ENCODE results near the gene ATG13.

Gene ATG13

DNA sequence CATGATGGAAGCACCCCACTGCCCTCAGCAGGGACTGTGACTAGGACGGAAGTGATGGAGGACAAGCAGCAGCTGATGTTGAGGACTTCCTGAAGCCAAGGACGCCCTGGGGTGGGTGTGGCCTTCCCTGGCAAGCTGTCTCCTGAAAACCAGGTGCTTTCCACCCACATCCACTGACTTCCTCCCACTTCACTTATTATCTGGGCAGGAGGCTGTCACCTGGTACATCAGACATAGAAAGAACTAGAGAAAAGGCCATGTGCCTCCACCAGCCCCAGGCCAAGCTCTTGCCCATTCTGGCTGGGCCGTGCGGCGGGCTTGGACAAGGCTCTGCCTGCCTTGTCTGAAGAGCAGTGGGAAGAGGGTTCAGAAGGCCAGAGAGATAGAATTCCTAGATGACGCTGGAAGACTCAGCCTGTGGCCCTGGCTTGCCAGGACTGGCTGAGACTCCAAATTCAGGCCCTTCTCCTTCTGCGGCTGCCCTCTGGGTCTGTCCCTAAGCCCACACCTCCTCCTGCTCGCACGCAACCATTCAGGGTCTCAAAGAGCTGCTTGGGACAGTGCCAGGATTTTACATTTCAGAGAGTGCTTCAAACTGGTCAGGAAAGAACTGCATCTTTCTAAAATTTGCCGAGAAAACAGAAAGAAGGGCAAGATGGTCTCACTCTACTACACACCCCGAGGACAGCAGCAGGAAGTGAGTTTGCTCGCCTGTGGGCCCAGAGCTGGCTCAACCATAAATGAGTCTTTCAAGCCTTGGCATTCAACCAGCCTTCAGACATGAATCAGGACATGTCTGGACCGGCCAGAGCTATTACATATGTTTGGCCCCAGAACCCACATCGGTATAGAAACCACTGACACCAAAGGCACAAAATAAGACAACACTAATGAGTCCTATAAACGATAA is 69.8 kb downstream of the ATG13 start:
- Histone ChIP-seq H3K27ac (ENCODE audit: low read depth, low read length) (no peak overlapping the region), H3K9me3 (ENCODE audit: control insufficient read depth, insufficient read depth, low read length) (no peaks in the 10 kb centered on the region), H3K9ac (ENCODE audit: low read depth, low read length) (no peak overlapping the region), H3K36me3 (ENCODE audit: control insufficient read depth, insufficient read depth, low read length) (peaks cover 9% of the 10 kb centered on the region; the same call in 1 of the 2 replicates), H3K4me3 (ENCODE audit: low read depth, low read length) (no peak overlapping the region), H3K4me1 (ENCODE audit: control insufficient read depth, insufficient read depth, low read length) (no peaks in the 10 kb centered on the region), H3K27me3 (ENCODE audit: control insufficient read depth, insufficient read depth, low read length) (no peaks in the 10 kb centered on the region)

DNA sequence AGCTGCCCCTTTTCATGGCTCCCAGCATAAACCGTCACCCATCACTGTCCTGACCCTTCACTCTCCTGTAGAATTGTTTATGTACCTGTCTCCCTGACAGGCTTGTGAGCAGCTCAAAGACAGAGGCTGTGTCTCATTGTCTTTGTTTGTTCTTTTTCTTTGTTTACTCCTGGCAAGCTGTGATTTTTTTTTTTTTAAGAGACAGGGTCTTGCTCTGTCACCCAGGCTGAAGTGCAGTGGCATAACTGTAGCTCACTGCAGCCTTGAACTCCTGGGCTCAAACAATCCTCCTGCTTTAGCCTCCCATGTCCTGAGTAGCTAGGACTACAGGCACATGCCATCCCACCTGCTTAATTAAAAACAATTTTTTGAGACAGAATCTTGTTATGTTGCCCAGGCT is 73.3 kb downstream of the ATG13 start:
- H3K9ac ChIP-seq (ENCODE audit: low read depth, low read length): no peak overlapping the region
- no peaks in the 10 kb centered on the region for H3K27me3 ChIP-seq (ENCODE audit: control insufficient read depth, insufficient read depth, low read length)
- no peaks in the 10 kb centered on the region for H3K4me1 ChIP-seq (ENCODE audit: control insufficient read depth, insufficient read depth, low read length)
- no peak overlapping the region for H3K27ac ChIP-seq (ENCODE audit: low read depth, low read length)
- peaks cover 28% of the 10 kb centered on the region for H3K36me3 ChIP-seq (ENCODE audit: control insufficient read depth, insufficient read depth, low read length)
- H3K4me3 ChIP-seq (ENCODE audit: low read depth, low read length): no peak overlapping the region
- no peaks in the 10 kb centered on the region for H3K9me3 ChIP-seq (ENCODE audit: control insufficient read depth, insufficient read depth, low read length)

DNA sequence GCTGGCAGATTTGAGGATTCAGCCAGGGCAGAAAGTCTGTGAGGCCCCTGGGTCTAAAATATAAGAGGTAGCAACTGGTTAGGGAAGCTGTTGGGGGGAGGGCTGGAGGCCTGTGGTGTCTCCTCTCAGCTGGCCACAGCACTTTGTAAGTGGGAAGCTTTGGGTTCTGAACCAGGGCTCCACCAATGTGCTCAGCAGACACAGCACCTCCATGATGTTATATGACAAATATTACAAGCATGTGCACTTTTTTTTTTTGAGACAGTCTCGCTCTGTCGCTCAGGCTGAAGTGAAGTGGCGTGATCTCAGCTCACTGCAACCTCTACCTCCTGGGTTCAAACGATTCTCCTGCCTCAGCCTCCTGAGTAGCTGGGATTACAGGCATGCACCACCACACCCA is 75.1 kb downstream of the ATG13 start:
- H3K9me3 ChIP-seq (ENCODE audit: control insufficient read depth, insufficient read depth, low read length): no peaks in the 10 kb centered on the region
- no peak overlapping the region for H3K4me3 ChIP-seq (ENCODE audit: low read depth, low read length)
- no peaks in the 10 kb centered on the region for H3K27me3 ChIP-seq (ENCODE audit: control insufficient read depth, insufficient read depth, low read length)
- no peak overlapping the region for H3K9ac ChIP-seq (ENCODE audit: low read depth, low read length)
- no peak overlapping the region for H3K27ac ChIP-seq (ENCODE audit: low read depth, low read length)
- peaks cover 30% of the 10 kb centered on the region for H3K36me3 ChIP-seq (ENCODE audit: control insufficient read depth, insufficient read depth, low read length)
- H3K4me1 ChIP-seq (ENCODE audit: control insufficient read depth, insufficient read depth, low read length): no peaks in the 10 kb centered on the region

DNA sequence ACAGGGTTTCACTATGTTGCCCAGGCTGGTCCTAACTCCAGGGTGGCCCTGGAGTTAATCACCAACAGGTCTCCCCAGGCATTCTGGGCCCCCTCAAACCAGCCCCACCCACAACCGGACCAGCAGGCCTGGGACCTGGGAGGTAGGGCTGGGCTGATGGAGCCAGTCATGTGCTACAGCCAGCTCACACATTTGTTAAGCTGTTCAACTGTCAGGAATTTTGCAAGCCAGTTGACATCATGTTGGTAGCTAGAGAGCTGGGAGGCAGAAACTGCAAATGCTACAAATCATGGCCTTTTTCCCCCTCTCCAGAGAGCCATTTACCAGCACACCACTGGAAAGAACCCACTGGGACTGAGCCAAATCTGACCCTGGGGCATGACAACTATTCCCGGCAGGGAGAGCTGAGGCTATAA is 76.3 kb downstream of the ATG13 start:
- H3K36me3 ChIP-seq (ENCODE audit: control insufficient read depth, insufficient read depth, low read length): peaks cover 22% of the 10 kb centered on the region
- no peak overlapping the region for H3K27ac ChIP-seq (ENCODE audit: low read depth, low read length)
- no peak overlapping the region for H3K9ac ChIP-seq (ENCODE audit: low read depth, low read length)
- no peaks in the 10 kb centered on the region for H3K27me3 ChIP-seq (ENCODE audit: control insufficient read depth, insufficient read depth, low read length)
- no peak overlapping the region for H3K4me3 ChIP-seq (ENCODE audit: low read depth, low read length)
- no peaks in the 10 kb centered on the region for H3K4me1 ChIP-seq (ENCODE audit: control insufficient read depth, insufficient read depth, low read length)
- H3K9me3 ChIP-seq (ENCODE audit: control insufficient read depth, insufficient read depth, low read length): no peaks in the 10 kb centered on the region

DNA sequence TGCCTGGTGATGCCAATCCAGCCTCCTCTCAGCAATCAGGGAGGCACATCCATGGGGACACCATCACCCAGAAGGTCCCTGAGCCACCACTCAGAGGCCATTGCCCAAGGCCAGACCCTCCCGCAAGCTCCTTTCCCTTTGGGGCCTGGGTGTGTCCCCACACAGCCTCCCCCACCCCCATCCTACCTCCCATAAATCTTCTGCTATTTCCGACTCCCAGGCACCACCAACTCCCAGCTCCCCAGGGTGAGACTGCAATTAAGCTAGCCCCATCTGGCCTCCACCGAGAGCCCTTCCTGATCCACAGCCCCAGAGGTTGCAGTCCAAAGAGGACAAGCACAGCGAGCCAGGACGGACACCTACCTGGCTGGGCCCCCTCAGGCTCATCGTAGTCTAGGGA is 76.7 kb downstream of the ATG13 start:
- Histone ChIP-seq H3K4me3 (ENCODE audit: low read depth, low read length) (no peak overlapping the region), H3K27me3 (ENCODE audit: control insufficient read depth, insufficient read depth, low read length) (no peaks in the 10 kb centered on the region), H3K9ac (ENCODE audit: low read depth, low read length) (no peak overlapping the region), H3K4me1 (ENCODE audit: control insufficient read depth, insufficient read depth, low read length) (no peaks in the 10 kb centered on the region), H3K36me3 (ENCODE audit: control insufficient read depth, insufficient read depth, low read length) (peaks cover 22% of the 10 kb centered on the region), H3K27ac (ENCODE audit: low read depth, low read length) (no peak overlapping the region), H3K9me3 (ENCODE audit: control insufficient read depth, insufficient read depth, low read length) (no peaks in the 10 kb centered on the region)

DNA sequence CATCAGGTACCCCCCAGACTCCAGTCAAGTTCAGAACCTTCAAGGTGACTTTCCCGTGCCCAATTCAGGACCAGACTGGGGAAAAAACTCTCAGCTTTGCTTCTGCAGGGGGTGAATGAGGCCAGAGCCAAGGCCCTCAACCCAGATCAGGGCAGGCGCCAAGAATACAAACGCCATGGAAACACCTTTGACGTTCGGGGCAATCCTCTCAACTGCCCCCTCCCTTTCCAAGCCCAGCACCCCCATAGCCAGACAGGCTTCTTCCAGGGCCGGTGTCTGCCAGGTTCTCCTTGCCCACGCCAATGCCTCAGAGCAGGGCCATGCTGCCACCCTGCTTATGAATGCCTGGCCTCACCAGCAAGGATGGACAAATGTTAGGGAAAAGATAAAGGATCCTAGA is 77.3 kb downstream of the ATG13 start:
- Histone ChIP-seq H3K27me3 (ENCODE audit: control insufficient read depth, insufficient read depth, low read length) (no peaks in the 10 kb centered on the region), H3K36me3 (ENCODE audit: control insufficient read depth, insufficient read depth, low read length) (peaks cover 22% of the 10 kb centered on the region), H3K9me3 (ENCODE audit: control insufficient read depth, insufficient read depth, low read length) (no peaks in the 10 kb centered on the region), H3K27ac (ENCODE audit: low read depth, low read length) (no peak overlapping the region), H3K4me1 (ENCODE audit: control insufficient read depth, insufficient read depth, low read length) (no peaks in the 10 kb centered on the region), H3K4me3 (ENCODE audit: low read depth, low read length) (no peak overlapping the region), H3K9ac (ENCODE audit: low read depth, low read length) (no peak overlapping the region)

DNA sequence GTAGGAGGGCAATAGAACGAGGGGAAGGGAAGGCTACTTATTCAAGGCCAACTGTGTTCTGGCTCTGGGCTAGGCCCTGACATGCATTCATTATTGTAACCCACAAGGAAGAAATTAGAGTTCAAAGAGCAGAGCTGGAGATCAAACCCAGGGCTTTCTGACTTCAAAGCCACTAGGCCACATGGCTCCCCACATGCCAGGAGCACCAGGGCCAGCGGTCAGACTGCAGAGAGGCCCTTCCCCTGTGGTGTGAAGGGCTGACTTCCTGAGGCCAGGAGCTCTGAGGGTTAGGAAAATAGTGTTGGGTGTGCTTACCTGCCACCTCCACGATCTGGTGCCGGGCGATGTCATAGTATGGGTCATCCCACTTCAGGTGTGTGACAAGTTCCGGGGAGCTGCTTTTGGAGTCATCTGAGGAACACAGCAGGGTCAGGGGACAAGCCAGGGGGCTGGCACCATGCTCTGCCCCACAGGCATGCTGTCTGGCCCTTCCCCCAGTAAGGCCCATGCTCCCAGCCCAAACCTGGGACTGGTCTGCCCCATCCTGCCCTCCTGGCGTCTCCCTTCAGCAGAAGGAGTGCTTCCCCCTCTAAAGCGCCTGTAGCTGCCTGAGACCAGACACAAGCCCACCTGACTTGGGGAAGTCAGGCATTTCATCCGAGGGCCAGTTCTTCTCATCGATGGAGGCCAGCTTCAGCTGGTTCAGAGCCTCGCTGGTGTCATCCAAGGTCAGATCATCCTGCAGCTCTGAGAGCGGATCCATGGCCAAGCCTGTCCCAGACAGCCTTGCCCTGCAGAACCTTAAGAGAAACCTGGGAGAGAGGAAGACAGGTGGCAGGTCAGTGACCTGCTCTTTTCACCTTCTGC is 78.2 kb downstream of the ATG13 start:
- H3K27me3 ChIP-seq (ENCODE audit: control insufficient read depth, insufficient read depth, low read length): no peaks in the 10 kb centered on the region
- H3K4me1 ChIP-seq (ENCODE audit: control insufficient read depth, insufficient read depth, low read length): no peaks in the 10 kb centered on the region
- H3K9me3 ChIP-seq (ENCODE audit: control insufficient read depth, insufficient read depth, low read length): no peaks in the 10 kb centered on the region
- no peak overlapping the region for H3K9ac ChIP-seq (ENCODE audit: low read depth, low read length)
- H3K4me3 ChIP-seq (ENCODE audit: low read depth, low read length): no peak overlapping the region
- H3K27ac ChIP-seq (ENCODE audit: low read depth, low read length): no peak overlapping the region
- peaks cover 22% of the 10 kb centered on the region for H3K36me3 ChIP-seq (ENCODE audit: control insufficient read depth, insufficient read depth, low read length)

DNA sequence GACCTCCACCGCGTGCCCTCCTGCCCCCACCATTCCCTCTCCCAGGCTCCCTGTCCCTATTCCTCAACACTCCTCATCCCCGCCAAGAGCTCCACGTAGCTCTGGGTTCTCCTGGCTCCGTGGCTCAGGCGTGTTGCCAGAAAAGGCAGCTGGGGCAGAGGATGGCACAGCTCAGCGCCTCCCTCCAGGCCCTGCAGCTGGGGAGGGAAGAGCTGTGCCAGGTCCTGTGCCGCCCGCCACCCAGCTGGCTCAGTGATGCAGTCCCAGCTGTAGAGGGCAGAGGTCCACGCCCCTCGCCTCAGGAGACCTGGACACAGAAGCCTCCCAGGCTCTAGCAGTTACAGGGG is 78.8 kb downstream of the ATG13 start:
- Histone ChIP-seq H3K4me1 (ENCODE audit: control insufficient read depth, insufficient read depth, low read length) (no peaks in the 10 kb centered on the region), H3K27me3 (ENCODE audit: control insufficient read depth, insufficient read depth, low read length) (no peaks in the 10 kb centered on the region), H3K4me3 (ENCODE audit: low read depth, low read length) (no peak overlapping the region), H3K9ac (ENCODE audit: low read depth, low read length) (no peak overlapping the region), H3K36me3 (ENCODE audit: control insufficient read depth, insufficient read depth, low read length) (peaks cover 22% of the 10 kb centered on the region), H3K27ac (ENCODE audit: low read depth, low read length) (no peak overlapping the region), H3K9me3 (ENCODE audit: control insufficient read depth, insufficient read depth, low read length) (no peaks in the 10 kb centered on the region)

DNA sequence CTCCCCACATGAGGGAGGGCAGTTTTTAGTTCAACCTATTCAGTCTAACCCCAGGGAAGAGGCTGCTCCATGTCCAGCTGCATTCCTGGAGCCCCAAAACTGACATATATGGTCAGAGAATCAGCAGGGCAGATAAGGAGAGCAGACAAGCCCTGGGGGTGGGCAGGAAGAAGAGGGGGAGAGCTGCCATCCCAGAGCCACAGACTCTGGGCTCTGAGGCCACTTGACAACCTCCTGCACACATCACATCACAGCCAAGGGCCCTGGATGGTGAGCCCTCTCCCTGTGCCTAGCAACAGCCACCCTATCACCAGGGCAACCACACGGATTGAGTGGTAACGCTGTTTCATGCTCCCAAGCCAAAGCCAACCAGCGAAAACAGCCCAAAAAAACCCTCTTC is 80.0 kb downstream of the ATG13 start:
- Histone ChIP-seq H3K27ac (ENCODE audit: low read depth, low read length) (no peak overlapping the region), H3K9ac (ENCODE audit: low read depth, low read length) (no peak overlapping the region), H3K36me3 (ENCODE audit: control insufficient read depth, insufficient read depth, low read length) (peaks cover 23% of the 10 kb centered on the region), H3K4me1 (ENCODE audit: control insufficient read depth, insufficient read depth, low read length) (no peaks in the 10 kb centered on the region), H3K9me3 (ENCODE audit: control insufficient read depth, insufficient read depth, low read length) (no peaks in the 10 kb centered on the region), H3K4me3 (ENCODE audit: low read depth, low read length) (no peak overlapping the region), H3K27me3 (ENCODE audit: control insufficient read depth, insufficient read depth, low read length) (no peaks in the 10 kb centered on the region)

DNA sequence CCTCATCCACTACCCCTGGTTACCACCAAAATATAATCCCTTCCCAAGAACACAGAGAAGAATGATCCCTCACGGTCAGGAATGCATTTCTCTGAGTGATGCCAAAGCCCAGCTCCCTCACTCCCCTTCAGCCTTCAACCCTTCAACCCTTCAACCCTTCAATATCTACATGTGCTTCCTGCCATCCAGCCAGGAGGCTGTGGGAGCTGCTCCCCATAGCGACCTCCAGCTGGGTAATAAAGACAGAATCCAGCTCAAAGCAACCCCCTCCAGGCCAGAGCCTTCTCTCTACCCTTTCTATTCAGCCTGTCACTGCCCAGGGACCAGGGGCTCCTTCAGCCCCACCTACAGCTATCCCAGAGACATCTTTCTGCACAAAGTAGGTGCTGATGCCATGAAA is 80.4 kb downstream of the ATG13 start:
- Histone ChIP-seq H3K27me3 (ENCODE audit: control insufficient read depth, insufficient read depth, low read length) (no peaks in the 10 kb centered on the region), H3K9ac (ENCODE audit: low read depth, low read length) (no peak overlapping the region), H3K27ac (ENCODE audit: low read depth, low read length) (no peak overlapping the region), H3K9me3 (ENCODE audit: control insufficient read depth, insufficient read depth, low read length) (no peaks in the 10 kb centered on the region), H3K36me3 (ENCODE audit: control insufficient read depth, insufficient read depth, low read length) (peaks cover 28% of the 10 kb centered on the region), H3K4me3 (ENCODE audit: low read depth, low read length) (no peak overlapping the region), H3K4me1 (ENCODE audit: control insufficient read depth, insufficient read depth, low read length) (no peaks in the 10 kb centered on the region)

DNA sequence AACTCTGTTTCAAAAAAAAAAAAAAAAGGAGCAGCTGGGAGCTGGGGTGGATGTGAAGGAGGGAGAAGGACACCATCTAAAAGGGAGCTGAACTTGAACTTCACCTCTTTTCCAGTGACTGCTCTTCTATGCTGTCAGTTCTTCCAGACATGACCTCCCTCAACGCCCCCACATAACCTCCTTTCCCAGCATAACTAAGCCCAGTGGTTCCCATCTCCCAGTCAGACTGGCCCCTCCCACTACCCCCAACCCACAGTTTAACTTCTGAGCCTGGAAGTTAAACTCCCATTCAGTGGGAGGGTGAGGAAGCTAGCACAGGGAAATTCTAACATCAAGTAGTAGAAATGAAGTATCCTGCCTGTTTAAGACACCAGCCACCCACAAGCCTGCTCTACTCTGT is 81.2 kb downstream of the ATG13 start:
- H3K27ac ChIP-seq (ENCODE audit: low read depth, low read length): no peak overlapping the region
- H3K36me3 ChIP-seq (ENCODE audit: control insufficient read depth, insufficient read depth, low read length): peaks cover 33% of the 10 kb centered on the region
- H3K27me3 ChIP-seq (ENCODE audit: control insufficient read depth, insufficient read depth, low read length): no peaks in the 10 kb centered on the region
- H3K4me1 ChIP-seq (ENCODE audit: control insufficient read depth, insufficient read depth, low read length): no peaks in the 10 kb centered on the region
- H3K9ac ChIP-seq (ENCODE audit: low read depth, low read length): no peak overlapping the region
- H3K9me3 ChIP-seq (ENCODE audit: control insufficient read depth, insufficient read depth, low read length): no peaks in the 10 kb centered on the region
- no peak overlapping the region for H3K4me3 ChIP-seq (ENCODE audit: low read depth, low read length)

All from HUES48 (cell line).